GM23248 (cell line): ENCODE results near the gene EYA4.

ENCODE experiments used
- EZH2 ChIP-seq: fragments of 200-600 bp; sonication (generic); IDR thresholded peaks from 2 replicates; pipeline ENCODE4 v1.6.1; 2018; ENCODE audit warnings: antibody characterized with exemption, mild to moderate bottlenecking; ENCODE audit not compliant: insufficient read depth, poor library complexity, severe bottlenecking
- EZH2phosphoT487 ChIP-seq: fragments of 200-600 bp; sonication (generic); IDR thresholded peaks from 2 replicates; pipeline ENCODE4 v1.6.1; 2018; ENCODE audit warnings: antibody characterized with exemption, moderate library complexity, mild to moderate bottlenecking, low read depth; ENCODE audit not compliant: insufficient read depth

GRCh38 chr6:133446789-133447188 lies 205.6 kb downstream of the EYA4 start:
- TF ChIP-seq EZH2phosphoT487 = no peak
- no peak for TF ChIP-seq EZH2
